Astrocyte (in vitro differentiated cells and primary cell): Measurements from ENCODE around the gene KIRREL3. TPM values are rescaled to one million over a fixed set of nuclear protein-coding genes. Genes with fewer than 3 reads are reported as not detected.

Experiments used
- DNase-seq: peaks from one replicate; pipeline ENCODE4 v3.0.0-alpha.2; 2010; ENCODE audit warnings: low read depth
- FAIRE-seq: peaks from 2 replicates; lab custom pipeline; 2011; peaks lifted over from hg19 to GRCh38; lab: Jason Lieb, UNC
- H2AFZ ChIP-seq: 2 replicates; pipeline ENCODE4 v1.6.0; 2012; ENCODE audit warnings: low read depth, low read length, inconsistent platforms
- H3K27ac ChIP-seq: 2 replicates; pipeline ENCODE4 v1.5.1; 2011; ENCODE audit warnings: low read depth, low read length, inconsistent platforms
- H3K27me3 ChIP-seq: 2 replicates; pipeline ENCODE4 v1.6.0; 2011; ENCODE audit warnings: low read length, inconsistent platforms; ENCODE audit not compliant: insufficient read depth
- H3K36me3 ChIP-seq: 2 replicates; pipeline ENCODE4 v1.5.1; 2011; ENCODE audit warnings: low read length, inconsistent platforms; ENCODE audit not compliant: insufficient read depth
- H3K4me1 ChIP-seq: 2 replicates; pipeline ENCODE4 v1.5.1; 2011; ENCODE audit warnings: low read length, inconsistent platforms; ENCODE audit not compliant: insufficient read depth
- H3K4me2 ChIP-seq: 2 replicates; pipeline ENCODE4 v1.6.0; 2012; ENCODE audit warnings: low read length, inconsistent platforms
- H3K4me3 ChIP-seq: 2 replicates; pipeline ENCODE4 v1.5.1; 2011; ENCODE audit warnings: low read depth, mild to moderate bottlenecking, low read length, inconsistent platforms; ENCODE audit not compliant: insufficient read depth
- H3K79me2 ChIP-seq: 2 replicates; pipeline ENCODE4 v1.6.0; 2012; ENCODE audit warnings: mild to moderate bottlenecking, low read length, inconsistent platforms; ENCODE audit not compliant: insufficient read depth
- H3K9ac ChIP-seq: 2 replicates; pipeline ENCODE4 v1.6.0; 2012; ENCODE audit warnings: mild to moderate bottlenecking, low read length, inconsistent platforms
- H3K9me3 ChIP-seq: 2 replicates; pipeline ENCODE4 v1.5.1; 2012; ENCODE audit warnings: low read depth, mild to moderate bottlenecking, low read length, inconsistent platforms; ENCODE audit not compliant: insufficient read depth
- H4K20me1 ChIP-seq: 2 replicates; pipeline ENCODE4 v1.6.0; 2012; ENCODE audit warnings: low read length, inconsistent platforms; ENCODE audit not compliant: insufficient read depth
- H3K27ac Mint-ChIP-seq: one replicate; pipeline ENCODE4 v1.8.0; 2021; ENCODE audit warnings: mild to moderate bottlenecking, mixed read lengths; ENCODE audit not compliant: unreplicated experiment
- H3K27me3 Mint-ChIP-seq: one replicate; pipeline ENCODE4 v1.8.0; 2021; ENCODE audit warnings: low read depth, mixed read lengths; ENCODE audit not compliant: unreplicated experiment
- H3K36me3 Mint-ChIP-seq: one replicate; pipeline ENCODE4 v1.8.0; 2021; ENCODE audit warnings: low read depth, mixed read lengths; ENCODE audit not compliant: unreplicated experiment
- H3K4me1 Mint-ChIP-seq: one replicate; pipeline ENCODE4 v1.8.0; 2021; ENCODE audit warnings: low read depth, mixed read lengths; ENCODE audit not compliant: unreplicated experiment
- H3K4me3 Mint-ChIP-seq: one replicate; pipeline ENCODE4 v1.8.0; 2021; ENCODE audit warnings: mild to moderate bottlenecking, moderate library complexity, mixed read lengths; ENCODE audit not compliant: unreplicated experiment
- H3K9me3 Mint-ChIP-seq: one replicate; pipeline ENCODE4 v1.8.0; 2021; ENCODE audit warnings: mild to moderate bottlenecking, mixed read lengths; ENCODE audit not compliant: unreplicated experiment
- EZH2 ChIP-seq: IDR thresholded peaks from 2 replicates; pipeline ENCODE4 v1.6.1; 2012; ENCODE audit warnings: mild to moderate bottlenecking, low read length, inconsistent platforms; ENCODE audit not compliant: insufficient read depth
- total RNA-seq: library from RNA; stranded (reverse); gene quantifications from 2 replicates; pipeline ENCODE4 v1.2.1, GENCODE V29; 2021
- TF ChIP-seq, protein P1 (sequence below): IDR thresholded peaks from 2 replicates; pipeline ENCODE4 v1.5.1; 2011; ENCODE audit warnings: low read depth, mild to moderate bottlenecking, inconsistent platforms, low read length, moderate library complexity; ENCODE audit not compliant: insufficient read depth

The KIRREL3 gene
- total RNA-seq, 1 donor from 2014 or later, result 0.91 TPM

DNA sequence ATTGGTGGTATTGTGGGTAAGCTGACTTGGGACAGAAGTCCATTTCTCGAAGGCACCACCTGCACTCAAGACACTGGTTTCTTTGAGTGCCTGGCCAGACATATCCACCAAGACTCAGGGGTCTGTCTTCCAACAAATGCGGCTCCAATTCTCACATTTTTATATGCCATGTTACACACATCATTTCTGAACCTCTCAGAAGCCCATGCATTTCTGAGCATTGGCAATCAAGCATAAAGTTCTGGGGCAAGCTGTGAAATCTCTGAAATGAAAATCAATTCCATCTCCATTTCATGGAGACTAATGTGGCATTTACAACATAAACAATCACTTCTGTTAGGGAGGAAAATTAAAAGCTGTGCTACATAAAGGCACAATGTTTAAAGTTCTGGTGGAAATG is 243.7 kb downstream of the KIRREL3 start:
- TF ChIP-seq, protein P1, sequence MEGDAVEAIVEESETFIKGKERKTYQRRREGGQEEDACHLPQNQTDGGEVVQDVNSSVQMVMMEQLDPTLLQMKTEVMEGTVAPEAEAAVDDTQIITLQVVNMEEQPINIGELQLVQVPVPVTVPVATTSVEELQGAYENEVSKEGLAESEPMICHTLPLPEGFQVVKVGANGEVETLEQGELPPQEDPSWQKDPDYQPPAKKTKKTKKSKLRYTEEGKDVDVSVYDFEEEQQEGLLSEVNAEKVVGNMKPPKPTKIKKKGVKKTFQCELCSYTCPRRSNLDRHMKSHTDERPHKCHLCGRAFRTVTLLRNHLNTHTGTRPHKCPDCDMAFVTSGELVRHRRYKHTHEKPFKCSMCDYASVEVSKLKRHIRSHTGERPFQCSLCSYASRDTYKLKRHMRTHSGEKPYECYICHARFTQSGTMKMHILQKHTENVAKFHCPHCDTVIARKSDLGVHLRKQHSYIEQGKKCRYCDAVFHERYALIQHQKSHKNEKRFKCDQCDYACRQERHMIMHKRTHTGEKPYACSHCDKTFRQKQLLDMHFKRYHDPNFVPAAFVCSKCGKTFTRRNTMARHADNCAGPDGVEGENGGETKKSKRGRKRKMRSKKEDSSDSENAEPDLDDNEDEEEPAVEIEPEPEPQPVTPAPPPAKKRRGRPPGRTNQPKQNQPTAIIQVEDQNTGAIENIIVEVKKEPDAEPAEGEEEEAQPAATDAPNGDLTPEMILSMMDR, result no peak
- no peak for TF ChIP-seq EZH2
- Histone ChIP-seq H3K4me2 (no peak overlapping the region), H2AFZ (no peak overlapping the region), H3K4me1 (no peaks in the 10 kb centered on the region), H3K27ac (no peak overlapping the region), H3K27me3 (no peaks in the 10 kb centered on the region), H4K20me1 (no peaks in the 10 kb centered on the region), H3K79me2 (no peaks in the 10 kb centered on the region), H3K9me3 (no peaks in the 10 kb centered on the region), H3K9ac (no peak overlapping the region), H3K36me3 (no peaks in the 10 kb centered on the region), H3K4me3 (no peak overlapping the region)
- no peak for DNase-seq
- Mint-ChIP-seq H3K36me3 (no peaks in the 10 kb centered on the region), H3K9me3 (peaks cover 4% of the 10 kb centered on the region), H3K4me3 (no peak overlapping the region), H3K27me3 (peaks cover 12% of the 10 kb centered on the region), H3K4me1 (peaks cover 1% of the 10 kb centered on the region), H3K27ac (no peak overlapping the region)
- FAIRE-seq, result no peak

DNA sequence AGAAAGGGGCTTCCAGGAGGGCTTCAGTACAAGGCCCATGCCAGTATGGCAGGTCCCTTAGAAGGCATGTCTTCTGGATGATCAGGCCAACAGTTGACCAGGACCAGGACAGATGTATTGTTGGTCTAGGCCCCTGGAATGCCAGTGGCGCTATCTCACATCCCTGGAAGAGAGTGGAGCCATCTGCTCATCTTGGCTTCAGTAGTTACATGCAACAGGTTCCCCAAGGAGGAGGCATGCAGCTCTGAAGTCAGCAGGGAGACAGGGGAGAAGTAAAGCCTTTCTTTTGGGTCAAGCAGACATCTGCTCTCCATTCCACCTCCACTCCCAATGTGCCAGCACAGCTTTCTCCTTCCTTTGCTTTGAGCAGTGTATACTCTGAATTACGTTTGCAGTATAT is 244.1 kb downstream of the KIRREL3 start:
- Mint-ChIP-seq H3K4me3 (no peak overlapping the region), H3K4me1 (peaks cover 1% of the 10 kb centered on the region), H3K9me3 (peaks cover 4% of the 10 kb centered on the region), H3K27me3 (peaks cover 12% of the 10 kb centered on the region), H3K27ac (no peak overlapping the region), H3K36me3 (no peaks in the 10 kb centered on the region)
- Histone ChIP-seq H4K20me1 (no peaks in the 10 kb centered on the region), H3K4me2 (no peak overlapping the region), H3K27me3 (no peaks in the 10 kb centered on the region), H3K9ac (no peak overlapping the region), H3K79me2 (no peaks in the 10 kb centered on the region), H2AFZ (no peak overlapping the region), H3K36me3 (no peaks in the 10 kb centered on the region), H3K4me3 (no peak overlapping the region), H3K27ac (no peak overlapping the region), H3K4me1 (no peaks in the 10 kb centered on the region), H3K9me3 (no peaks in the 10 kb centered on the region)
- no peak for DNase-seq
- no peak for FAIRE-seq
- no peak for TF ChIP-seq EZH2
- TF ChIP-seq, protein P1, result no peak

DNA sequence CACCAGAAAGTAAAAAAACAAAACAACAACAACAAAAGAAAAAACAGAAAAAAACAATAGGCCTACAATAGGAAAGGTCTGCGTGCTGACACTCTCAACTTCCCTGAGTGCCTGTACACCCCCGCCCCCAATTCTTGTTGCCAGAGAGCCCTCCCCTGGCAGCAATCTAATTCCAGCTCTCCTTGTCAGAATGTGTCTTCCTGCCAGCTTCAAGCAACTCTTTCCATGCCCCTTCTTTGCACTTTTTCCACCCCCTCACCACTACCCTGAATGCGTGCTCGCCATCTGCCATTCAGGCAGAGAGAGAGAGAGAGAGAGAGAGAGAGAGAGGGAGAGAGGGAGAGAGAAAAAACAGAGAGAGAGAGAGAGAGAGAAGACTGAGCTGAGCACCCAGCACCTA is 245.0 kb downstream of the KIRREL3 start:
- H3K9me3 ChIP-seq, result no peaks in the 10 kb centered on the region
- no peak overlapping the region for H2AFZ ChIP-seq
- no peak overlapping the region for H3K4me2 ChIP-seq
- Mint-ChIP-seq H3K36me3 (no peaks in the 10 kb centered on the region), H3K4me1 (peaks cover 1% of the 10 kb centered on the region), H3K27me3 (peaks cover 12% of the 10 kb centered on the region), H3K4me3 (no peak overlapping the region), H3K9me3 (no peaks in the 10 kb centered on the region), H3K27ac (no peak overlapping the region)
- no peak for TF ChIP-seq EZH2
- TF ChIP-seq, protein P1, result no peak
- H3K79me2 ChIP-seq, result no peaks in the 10 kb centered on the region
- H3K9ac ChIP-seq, result no peak overlapping the region
- DNase-seq (no peak), FAIRE-seq (no peak)
- no peaks in the 10 kb centered on the region for H3K4me1 ChIP-seq
- H3K4me3 ChIP-seq, result no peak overlapping the region
- no peaks in the 10 kb centered on the region for H3K27me3 ChIP-seq
- no peak overlapping the region for H3K27ac ChIP-seq
- H4K20me1 ChIP-seq, result no peaks in the 10 kb centered on the region
- no peaks in the 10 kb centered on the region for H3K36me3 ChIP-seq
